ENCODE data around the gene MEFV. TPM values are rescaled to one million over a fixed set of nuclear protein-coding genes. Genes with fewer than 3 reads are reported as not detected.

MEFV gene
- total and polyA plus RNA-seq, 2 of the 13 experiments (the other 11 are each of a cell fraction or from before 2014, with no cell fraction given), result 0.22 TPM; not detected in 1

DNA sequence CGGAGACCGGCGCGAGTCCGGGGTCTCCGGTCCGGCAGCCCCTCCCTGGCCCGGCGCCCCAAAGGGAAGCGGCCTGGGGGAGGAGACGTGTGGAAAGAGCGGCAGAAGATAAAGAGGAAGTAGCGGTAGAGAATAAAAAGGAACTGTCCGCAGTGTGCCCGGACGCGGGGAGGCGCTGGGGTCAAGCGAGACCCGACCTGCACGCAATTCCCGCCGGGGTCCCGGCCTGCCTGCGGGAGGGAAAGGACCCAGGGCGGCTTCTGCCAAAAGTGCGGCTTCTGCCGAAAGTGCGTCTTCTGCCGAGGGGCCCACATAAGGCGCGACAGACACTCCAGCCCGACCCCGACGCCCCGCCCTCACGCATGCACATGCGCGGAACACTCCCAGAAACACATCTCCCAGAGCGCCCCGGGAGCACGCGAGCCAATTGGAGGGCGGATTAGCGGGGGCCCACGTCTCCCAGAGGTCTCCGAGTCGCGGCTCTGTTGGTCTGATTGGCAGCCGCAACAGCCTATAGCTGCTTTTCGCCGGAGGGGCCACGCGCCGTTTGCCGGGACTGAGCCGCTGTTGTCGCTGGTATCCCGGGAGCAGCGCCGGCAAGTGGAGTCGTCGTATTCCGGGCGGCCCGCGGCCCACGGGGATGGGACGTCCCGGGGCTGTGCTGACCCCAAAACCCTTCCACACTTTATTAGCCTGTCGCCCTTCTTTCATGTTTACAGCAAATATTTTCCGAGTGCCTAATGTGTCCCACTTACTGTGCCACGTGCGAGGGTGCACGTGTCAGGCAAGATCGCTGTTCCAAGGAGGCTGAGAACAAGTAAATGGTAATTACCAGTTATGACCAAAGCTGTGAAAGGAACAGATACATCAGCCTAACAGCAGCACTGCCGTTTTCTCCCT is 8.0 kb upstream of the MEFV start (continued):
- TF ChIP-seq, protein P1, sequence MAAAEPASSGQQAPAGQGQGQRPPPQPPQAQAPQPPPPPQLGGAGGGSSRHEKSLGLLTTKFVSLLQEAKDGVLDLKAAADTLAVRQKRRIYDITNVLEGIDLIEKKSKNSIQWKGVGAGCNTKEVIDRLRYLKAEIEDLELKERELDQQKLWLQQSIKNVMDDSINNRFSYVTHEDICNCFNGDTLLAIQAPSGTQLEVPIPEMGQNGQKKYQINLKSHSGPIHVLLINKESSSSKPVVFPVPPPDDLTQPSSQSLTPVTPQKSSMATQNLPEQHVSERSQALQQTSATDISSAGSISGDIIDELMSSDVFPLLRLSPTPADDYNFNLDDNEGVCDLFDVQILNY (CRISPR knock-in tag; conservative IDR thresholded peaks at IDR 0.05), result no peak; the same call in 1 of the 2 replicates
- TF ChIP-seq ZNF17 (CRISPR knock-in tag; IDR thresholded peaks at IDR 0.05) (no peak), ZNF644 (CRISPR knock-in tag; IDR thresholded peaks at IDR 0.05; ENCODE audit: low read depth) (no peak), TAF1 (CRISPR knock-in tag; IDR thresholded peaks at IDR 0.05) (peak; percentile 76), ZSCAN12 (CRISPR knock-in tag; IDR thresholded peaks at IDR 0.05) (no peak), AKAP8 (CRISPR knock-in tag; IDR thresholded peaks at IDR 0.05) (no peak), ZNF317 (CRISPR knock-in tag; IDR thresholded peaks at IDR 0.05) (peak; percentile 69; the same call in 1 of the 2 replicates), ZNF776 (CRISPR knock-in tag; IDR thresholded peaks at IDR 0.05) (peak; percentile 48; the same call in 1 of the 2 replicates), ZNF335 (CRISPR knock-in tag; IDR thresholded peaks at IDR 0.05) (no peak), ZSCAN9 (CRISPR knock-in tag; IDR thresholded peaks at IDR 0.05; ENCODE audit: borderline replicate concordance) (no peak), JUND (CRISPR knock-in tag; IDR thresholded peaks at IDR 0.05) (no peak), POLR2A (IDR thresholded peaks at IDR 0.05; ENCODE audit: insufficient read depth in 1 of 2, low read depth in 2 of 2, low read length in 2 of 2) (peak; percentile 82 to 94)
- TF ChIP-seq, protein P2, sequence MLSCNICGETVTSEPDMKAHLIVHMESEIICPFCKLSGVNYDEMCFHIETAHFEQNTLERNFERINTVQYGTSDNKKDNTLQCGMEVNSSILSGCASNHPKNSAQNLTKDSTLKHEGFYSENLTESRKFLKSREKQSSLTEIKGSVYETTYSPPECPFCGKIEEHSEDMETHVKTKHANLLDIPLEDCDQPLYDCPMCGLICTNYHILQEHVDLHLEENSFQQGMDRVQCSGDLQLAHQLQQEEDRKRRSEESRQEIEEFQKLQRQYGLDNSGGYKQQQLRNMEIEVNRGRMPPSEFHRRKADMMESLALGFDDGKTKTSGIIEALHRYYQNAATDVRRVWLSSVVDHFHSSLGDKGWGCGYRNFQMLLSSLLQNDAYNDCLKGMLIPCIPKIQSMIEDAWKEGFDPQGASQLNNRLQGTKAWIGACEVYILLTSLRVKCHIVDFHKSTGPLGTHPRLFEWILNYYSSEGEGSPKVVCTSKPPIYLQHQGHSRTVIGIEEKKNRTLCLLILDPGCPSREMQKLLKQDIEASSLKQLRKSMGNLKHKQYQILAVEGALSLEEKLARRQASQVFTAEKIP (CRISPR knock-in tag; IDR thresholded peaks at IDR 0.05; ENCODE audit: borderline replicate concordance), result no peak
- TF ChIP-seq, protein P3, sequence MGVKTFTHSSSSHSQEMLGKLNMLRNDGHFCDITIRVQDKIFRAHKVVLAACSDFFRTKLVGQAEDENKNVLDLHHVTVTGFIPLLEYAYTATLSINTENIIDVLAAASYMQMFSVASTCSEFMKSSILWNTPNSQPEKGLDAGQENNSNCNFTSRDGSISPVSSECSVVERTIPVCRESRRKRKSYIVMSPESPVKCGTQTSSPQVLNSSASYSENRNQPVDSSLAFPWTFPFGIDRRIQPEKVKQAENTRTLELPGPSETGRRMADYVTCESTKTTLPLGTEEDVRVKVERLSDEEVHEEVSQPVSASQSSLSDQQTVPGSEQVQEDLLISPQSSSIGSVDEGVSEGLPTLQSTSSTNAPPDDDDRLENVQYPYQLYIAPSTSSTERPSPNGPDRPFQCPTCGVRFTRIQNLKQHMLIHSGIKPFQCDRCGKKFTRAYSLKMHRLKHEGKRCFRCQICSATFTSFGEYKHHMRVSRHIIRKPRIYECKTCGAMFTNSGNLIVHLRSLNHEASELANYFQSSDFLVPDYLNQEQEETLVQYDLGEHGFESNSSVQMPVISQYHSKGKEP (CRISPR knock-in tag; IDR thresholded peaks at IDR 0.05), result no peak
- TF ChIP-seq, protein P4, sequence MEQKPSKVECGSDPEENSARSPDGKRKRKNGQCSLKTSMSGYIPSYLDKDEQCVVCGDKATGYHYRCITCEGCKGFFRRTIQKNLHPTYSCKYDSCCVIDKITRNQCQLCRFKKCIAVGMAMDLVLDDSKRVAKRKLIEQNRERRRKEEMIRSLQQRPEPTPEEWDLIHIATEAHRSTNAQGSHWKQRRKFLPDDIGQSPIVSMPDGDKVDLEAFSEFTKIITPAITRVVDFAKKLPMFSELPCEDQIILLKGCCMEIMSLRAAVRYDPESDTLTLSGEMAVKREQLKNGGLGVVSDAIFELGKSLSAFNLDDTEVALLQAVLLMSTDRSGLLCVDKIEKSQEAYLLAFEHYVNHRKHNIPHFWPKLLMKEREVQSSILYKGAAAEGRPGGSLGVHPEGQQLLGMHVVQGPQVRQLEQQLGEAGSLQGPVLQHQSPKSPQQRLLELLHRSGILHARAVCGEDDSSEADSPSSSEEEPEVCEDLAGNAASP (CRISPR knock-in tag; IDR thresholded peaks at IDR 0.05; ENCODE audit: borderline replicate concordance), result peak; percentile 9; the same call in 1 of the 2 replicates
- TF ChIP-seq, protein P5, sequence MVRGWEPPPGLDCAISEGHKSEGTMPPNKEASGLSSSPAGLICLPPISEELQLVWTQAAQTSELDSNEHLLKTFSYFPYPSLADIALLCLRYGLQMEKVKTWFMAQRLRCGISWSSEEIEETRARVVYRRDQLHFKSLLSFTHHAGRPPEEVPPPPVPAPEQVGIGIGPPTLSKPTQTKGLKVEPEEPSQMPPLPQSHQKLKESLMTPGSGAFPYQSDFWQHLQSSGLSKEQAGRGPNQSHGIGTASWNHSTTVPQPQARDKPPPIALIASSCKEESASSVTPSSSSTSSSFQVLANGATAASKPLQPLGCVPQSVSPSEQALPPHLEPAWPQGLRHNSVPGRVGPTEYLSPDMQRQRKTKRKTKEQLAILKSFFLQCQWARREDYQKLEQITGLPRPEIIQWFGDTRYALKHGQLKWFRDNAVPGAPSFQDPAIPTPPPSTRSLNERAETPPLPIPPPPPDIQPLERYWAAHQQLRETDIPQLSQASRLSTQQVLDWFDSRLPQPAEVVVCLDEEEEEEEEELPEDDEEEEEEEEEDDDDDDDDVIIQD (CRISPR knock-in tag; IDR thresholded peaks at IDR 0.05; ENCODE audit: low read depth), result no peak; the same call in 1 of the 2 replicates
- TF ChIP-seq, protein P6, sequence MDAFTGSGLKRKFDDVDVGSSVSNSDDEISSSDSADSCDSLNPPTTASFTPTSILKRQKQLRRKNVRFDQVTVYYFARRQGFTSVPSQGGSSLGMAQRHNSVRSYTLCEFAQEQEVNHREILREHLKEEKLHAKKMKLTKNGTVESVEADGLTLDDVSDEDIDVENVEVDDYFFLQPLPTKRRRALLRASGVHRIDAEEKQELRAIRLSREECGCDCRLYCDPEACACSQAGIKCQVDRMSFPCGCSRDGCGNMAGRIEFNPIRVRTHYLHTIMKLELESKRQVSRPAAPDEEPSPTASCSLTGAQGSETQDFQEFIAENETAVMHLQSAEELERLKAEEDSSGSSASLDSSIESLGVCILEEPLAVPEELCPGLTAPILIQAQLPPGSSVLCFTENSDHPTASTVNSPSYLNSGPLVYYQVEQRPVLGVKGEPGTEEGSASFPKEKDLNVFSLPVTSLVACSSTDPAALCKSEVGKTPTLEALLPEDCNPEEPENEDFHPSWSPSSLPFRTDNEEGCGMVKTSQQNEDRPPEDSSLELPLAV (CRISPR knock-in tag; conservative IDR thresholded peaks at IDR 0.05; ENCODE audit: low read depth), result no peak
- TF ChIP-seq, protein P7, sequence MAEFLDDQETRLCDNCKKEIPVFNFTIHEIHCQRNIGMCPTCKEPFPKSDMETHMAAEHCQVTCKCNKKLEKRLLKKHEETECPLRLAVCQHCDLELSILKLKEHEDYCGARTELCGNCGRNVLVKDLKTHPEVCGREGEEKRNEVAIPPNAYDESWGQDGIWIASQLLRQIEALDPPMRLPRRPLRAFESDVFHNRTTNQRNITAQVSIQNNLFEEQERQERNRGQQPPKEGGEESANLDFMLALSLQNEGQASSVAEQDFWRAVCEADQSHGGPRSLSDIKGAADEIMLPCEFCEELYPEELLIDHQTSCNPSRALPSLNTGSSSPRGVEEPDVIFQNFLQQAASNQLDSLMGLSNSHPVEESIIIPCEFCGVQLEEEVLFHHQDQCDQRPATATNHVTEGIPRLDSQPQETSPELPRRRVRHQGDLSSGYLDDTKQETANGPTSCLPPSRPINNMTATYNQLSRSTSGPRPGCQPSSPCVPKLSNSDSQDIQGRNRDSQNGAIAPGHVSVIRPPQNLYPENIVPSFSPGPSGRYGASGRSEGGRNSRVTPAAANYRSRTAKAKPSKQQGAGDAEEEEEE (CRISPR knock-in tag; IDR thresholded peaks at IDR 0.05; ENCODE audit: borderline replicate concordance), result no peak
